GM03348 (cell line): ENCODE measurements around the gene PTPN6.

Experiments
- DNase-seq: peaks from one replicate; pipeline ENCODE4 v3.0.0; 2012; ENCODE audit warnings: low spot score

PTPN6 gene

GRCh38 chr12:6970096-6970527 is 19.0 kb downstream of the PTPN6 start:
- peak; percentile 28 for DNase-seq

DNA sequence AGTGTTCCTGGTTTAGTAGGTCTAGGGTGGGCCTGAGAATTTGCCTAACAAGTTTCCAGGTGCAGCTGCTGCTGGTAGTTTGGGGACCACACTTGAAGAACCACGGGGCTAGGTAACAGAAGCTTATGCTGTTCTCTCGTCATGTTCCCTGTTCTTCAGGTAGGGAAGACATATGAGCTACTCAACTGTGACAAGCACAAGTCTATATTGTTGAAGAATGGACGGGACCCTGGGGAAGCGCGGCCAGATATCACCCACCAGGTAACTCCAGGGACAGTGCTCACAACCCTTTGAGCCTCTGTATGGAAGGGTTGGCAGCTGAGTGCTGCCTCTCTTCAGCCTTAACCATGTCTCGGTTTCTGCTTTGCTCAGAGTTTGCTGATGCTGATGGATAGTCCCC is 23.0 kb downstream of the PTPN6 start:
- no peak for DNase-seq

DNA sequence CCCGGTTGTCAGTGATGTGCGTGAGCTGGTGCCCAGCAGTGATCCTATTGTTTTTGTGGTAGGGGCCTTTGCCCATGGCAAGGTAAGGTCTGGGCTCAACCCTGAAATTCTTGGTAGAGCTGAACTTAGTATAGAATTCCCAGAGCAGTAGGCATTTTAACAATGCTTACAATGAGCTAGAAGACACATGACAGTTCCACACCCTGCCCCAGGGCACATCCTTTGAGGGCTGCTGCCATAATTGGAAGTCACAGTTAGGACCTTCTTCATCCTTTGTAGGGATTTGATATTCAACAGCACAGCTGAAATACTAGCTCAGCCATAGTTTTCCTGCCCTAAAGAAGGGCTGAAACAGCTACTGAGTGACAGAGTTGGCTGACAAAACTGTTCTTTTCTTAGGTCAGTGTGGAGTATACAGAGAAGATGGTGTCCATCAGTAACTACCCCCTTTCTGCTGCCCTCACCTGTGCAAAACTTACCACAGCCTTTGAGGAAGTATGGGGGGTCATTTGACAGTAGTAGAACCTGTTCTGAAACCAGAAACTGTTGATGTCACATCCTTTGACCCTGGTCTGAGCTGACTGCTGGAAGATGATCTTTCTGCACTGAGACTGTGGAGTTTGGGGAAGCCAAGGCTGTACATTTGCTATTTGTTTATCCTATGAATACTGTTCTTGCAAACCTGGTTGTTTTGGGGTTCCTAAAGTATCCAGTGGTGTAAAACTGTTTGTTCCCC is 24.3 kb downstream of the PTPN6 start:
- no peak for DNase-seq

DNA sequence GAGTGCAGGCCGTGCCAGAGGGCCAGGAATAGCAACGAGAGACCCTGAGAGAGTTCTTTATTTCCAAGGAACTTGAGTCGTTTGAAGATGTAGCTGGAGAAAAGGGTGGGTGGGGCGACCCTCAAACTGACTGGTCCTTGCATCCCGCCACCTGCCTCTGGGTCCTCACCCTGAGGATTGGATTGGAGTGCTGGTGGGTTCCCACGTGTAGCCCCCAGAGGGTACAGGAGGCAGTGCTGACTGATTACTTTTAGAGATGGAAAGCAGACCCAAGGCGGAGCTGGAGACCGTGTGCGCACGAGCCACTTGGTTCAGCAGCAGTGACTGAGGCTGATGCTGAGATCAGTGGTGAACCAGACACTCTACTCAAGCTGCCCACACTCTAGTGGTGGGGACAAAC is 26.5 kb downstream of the PTPN6 start:
- no peak for DNase-seq

GRCh38 chr12:6978188-6978587 is 27.0 kb downstream of the PTPN6 start:
- no peak for DNase-seq

GRCh38 chr12:6978611-6979011 is 27.5 kb downstream of the PTPN6 start:
- DNase-seq, result no peak

GRCh38 chr12:6979021-6979420 is 27.9 kb downstream of the PTPN6 start:
- DNase-seq, result no peak

DNA sequence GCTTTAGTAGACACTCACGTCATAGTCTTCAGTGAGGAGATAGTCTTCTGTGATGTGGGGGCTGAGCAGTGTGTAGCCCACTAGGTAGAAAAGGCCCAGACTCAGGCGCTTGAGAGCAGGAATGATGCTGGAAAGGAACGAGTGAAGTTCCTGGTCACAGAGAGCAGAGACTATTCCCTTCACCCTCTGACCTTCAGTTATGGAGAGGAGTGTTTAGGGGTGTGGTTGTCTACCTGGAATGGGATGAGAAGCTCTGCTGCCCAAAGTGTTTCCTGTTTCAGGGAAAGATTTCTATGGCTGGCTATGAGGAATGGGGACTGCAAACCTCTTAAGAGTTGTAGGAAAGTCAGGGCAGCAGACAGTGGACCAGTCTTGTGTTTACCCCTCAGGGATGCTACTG is 28.3 kb downstream of the PTPN6 start:
- DNase-seq, result no peak

DNA sequence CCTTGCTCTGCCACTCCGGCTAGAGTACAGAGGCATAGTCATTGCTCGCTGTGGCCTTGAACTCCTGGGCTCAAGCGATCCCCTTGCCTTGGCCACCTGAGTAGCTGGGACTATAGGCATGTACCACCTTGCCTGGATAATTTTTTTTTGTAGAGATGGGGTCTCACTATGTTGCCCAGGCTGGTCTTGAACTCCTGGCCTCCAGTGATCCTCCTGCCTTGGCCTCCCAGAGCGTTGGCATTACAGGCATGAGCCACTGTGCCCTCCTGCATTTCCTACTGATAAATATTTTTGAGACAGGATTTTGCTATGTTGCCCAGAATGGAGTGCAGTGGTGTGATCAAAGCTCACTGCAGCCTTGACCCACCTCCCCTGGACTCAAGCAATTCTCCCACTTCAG is 28.9 kb downstream of the PTPN6 start:
- no peak for DNase-seq

DNA sequence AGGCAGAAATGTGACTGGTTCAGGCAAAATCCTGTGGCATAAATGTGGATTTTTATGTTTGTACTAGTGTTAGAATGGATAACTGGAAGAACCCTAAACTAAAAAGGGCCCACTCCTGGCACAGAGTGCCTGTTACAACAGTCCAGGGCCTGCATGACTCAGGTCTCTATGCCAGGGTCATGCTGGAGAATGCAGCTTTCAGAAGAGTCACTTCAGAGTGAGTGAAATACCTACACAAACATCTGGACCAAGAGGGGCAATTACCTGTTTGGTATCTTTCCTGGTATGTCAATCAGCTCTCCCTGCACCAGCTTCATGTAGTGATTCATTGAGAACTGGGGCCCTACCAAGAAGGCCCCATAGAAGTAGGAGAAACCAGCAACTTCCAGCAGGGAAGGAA is 29.6 kb downstream of the PTPN6 start:
- DNase-seq, result no peak

DNA sequence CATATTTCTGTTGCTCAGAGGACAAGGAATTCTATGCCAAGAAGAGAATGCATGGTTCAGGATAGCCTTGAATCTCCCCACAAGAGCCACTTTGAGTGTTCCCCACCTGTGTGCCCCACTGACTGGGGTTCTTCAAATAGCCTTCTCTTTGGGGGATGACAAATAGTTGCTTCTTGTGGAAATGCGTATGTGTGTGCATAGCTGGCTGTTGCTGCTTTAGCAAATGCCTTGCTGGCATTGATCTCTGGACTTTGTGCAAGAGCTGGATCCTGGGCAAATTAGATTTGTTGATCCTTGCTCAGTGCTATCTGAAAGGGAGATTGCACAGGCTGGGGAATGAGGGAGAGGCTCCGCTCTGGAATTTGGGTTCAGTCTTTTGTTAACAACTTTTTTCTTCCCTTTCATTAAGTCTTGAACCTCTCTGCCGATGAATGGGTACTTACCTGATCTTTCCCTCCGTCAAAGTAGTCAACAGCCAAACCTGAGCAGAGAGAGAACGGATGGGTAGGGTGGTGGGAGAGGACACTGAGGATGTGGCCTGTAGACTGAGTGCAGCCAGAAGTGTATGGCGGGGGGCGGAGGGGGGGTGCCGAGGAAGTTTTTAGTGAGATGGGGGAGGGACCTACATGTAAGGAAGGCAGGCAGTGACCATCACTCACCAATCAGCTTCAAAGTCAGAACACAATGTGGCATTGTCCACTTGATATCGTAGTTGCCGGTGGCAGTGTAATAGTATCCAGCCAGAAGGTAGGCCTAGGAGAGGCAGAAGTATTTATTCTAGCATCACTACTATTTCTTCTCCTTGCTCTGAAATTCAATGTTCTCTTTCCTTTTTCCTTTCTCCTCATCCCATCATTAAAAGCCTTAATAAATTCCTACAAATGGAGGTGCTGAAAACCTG is 30.2 kb downstream of the PTPN6 start:
- no peak for DNase-seq

- DNase-seq, result no peak
Observed at GRCh38 chr12:6982532-6982931, 31.4 kb downstream of the PTPN6 start.

DNA sequence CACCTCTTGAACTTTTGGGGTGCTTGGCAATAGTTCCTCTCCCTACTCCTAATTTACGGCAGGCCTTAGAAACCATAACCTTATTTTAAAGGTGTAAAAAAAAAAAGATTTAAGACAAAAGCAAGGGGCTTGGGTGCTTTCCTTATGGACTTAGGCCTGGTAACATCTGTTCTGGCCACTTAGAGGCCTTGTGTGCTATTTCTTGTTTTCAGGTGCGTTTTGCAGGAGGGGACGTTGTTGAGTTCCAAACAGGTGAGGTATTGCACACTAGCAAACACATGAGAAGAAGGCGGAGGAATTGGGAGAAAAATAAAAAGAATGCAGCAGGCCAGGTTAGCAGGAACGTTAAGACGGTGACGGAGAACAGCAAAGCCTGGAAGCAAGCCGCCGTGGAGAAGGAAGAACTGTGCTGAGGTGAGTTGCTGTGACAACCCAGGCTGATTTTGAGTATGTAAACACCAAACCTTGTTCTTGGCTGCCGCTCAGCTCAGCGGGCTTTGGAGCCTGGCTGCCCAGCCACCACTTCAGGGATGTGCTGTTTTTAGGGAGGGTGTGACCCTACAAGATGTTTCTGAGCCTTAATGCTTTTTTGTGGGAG is 36.9 kb downstream of the PTPN6 start:
- no peak for DNase-seq

DNA sequence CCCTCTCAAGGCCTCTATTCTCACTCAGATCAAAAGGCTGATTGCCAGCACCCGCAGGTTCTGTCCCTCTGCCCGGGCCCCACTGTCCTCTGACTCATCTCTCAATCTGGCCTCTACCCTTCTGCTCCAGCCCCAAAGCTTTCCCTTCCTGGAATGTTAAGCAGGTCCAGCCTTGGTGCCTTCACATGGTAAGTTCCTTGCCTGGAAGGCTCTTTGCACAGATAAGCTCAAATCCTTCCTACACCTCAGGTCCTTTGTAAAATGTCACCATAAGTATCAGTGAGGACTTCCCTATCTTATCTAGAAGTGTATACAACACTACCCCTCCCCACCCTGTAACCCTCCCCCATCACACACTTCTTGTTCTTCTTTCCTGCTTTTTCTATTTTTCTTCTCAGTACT is 44.9 kb downstream of the PTPN6 start:
- DNase-seq, result peak; percentile 86

GRCh38 chr12:6998715-6999451 is 47.7 kb downstream of the PTPN6 start:
- DNase-seq, result no peak

GRCh38 chr12:7001921-7002591 is 50.9 kb downstream of the PTPN6 start:
- DNase-seq, result no peak

GRCh38 chr12:7004287-7004803 is 53.2 kb downstream of the PTPN6 start:
- no peak for DNase-seq

DNA sequence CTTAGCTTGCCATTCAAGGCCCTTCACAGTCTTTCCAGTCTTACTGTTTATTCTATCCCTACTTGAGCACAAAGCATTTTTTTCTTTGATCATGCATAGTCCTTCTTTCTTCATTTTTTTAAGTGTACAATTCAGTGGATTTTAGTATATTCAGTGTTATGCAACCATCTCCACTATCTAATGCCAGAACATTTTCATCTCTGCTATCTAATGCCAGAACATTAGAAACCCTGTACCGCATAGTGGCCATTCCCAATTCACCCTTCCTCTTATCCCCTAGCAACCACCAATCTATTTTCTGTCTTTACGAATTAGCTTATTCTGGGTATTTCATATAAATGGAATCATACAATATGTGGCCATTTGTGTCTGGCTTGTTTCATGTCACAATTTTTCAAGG is 53.7 kb downstream of the PTPN6 start:
- DNase-seq, result no peak

- no peak for DNase-seq
Observed at GRCh38 chr12:7005311-7005710, 54.2 kb downstream of the PTPN6 start.

- no peak for DNase-seq
Observed at GRCh38 chr12:7006639-7007038, 55.5 kb downstream of the PTPN6 start.

DNA sequence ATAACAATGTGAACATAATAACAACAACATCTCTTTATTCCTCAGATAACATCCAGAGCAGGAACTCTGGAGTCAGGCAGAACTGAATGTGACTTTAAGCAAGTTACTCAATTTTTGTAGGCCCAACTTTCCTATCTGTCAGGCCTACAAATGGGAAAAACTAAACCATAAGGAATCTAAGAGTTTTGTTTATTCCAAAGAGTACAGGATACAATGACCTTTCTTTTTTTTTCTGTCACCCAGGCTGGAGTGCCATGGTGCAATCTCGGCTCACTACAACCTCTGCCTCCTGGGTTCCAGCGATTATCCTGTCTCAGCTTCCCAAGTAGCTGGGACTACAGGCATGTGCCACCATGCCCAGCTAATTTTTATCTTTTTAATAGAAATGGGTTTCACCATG is 57.7 kb downstream of the PTPN6 start:
- DNase-seq, result no peak
